ENCODE data around the gene HSD11B1L.

HSD11B1L gene

GRCh38 chr19:5680437-5681368 lies at the start of gene HSD11B1L, which contains the start of gene MICOS13:
Gene HSD11B1L (plus strand): TSS chr19:5681027. CDS start chr19:5684833, 3,806 bp downstream.
Gene MICOS13 (minus strand): TSS chr19:5680516. CDS start chr19:5680486, 30 bp downstream.
- no peaks in the 10 kb centered on the region for H3K9me3 Mint-ChIP-seq
- H3K4me3 Mint-ChIP-seq: peak within 1 kb of the TSS; percentile 98 to 100 (median 99)
- peaks cover 24% of the 10 kb centered on the region for H3K4me1 Mint-ChIP-seq
- H3K27ac Mint-ChIP-seq: peak within 1 kb of the TSS; percentile 85 to 96 (median 92)
- no peak for TF ChIP-seq CTCF (IDR thresholded peaks at IDR 0.05; ENCODE audit: unreplicated experiment in 3 of 3)
- H3K36me3 Mint-ChIP-seq (ENCODE audit: low read depth): peaks cover 3% of the 10 kb centered on the region
- no peaks in the 10 kb centered on the region for H3K27me3 Mint-ChIP-seq (ENCODE audit: low read depth)

GRCh38 chr19:5631567-5632240 lies 49.1 kb upstream of the HSD11B1L start:
- H3K4me1 Mint-ChIP-seq: peaks cover 32% of the 10 kb centered on the region
- no peaks in the 10 kb centered on the region for H3K27me3 Mint-ChIP-seq (ENCODE audit: low read depth)
- H3K36me3 Mint-ChIP-seq (ENCODE audit: low read depth): peaks cover 53% of the 10 kb centered on the region
- TF ChIP-seq CTCF (IDR thresholded peaks at IDR 0.05; ENCODE audit: unreplicated experiment in 3 of 3): no peak
- H3K9me3 Mint-ChIP-seq: no peaks in the 10 kb centered on the region
- H3K4me3 Mint-ChIP-seq: no peak overlapping the region
- peak overlapping the region; percentile 12 to 47 (median 28) for H3K27ac Mint-ChIP-seq

GRCh38 chr19:5632241-5632612 lies 48.6 kb upstream of the HSD11B1L start:
- Mint-ChIP-seq H3K36me3 (ENCODE audit: low read depth) (peaks cover 51% of the 10 kb centered on the region), H3K4me1 (peaks cover 31% of the 10 kb centered on the region), H3K4me3 (no peak overlapping the region), H3K9me3 (no peaks in the 10 kb centered on the region), H3K27ac (peak overlapping the region in 2 of 3 experiments; percentile 12 to 47), H3K27me3 (ENCODE audit: low read depth) (no peaks in the 10 kb centered on the region)
- TF ChIP-seq CTCF (IDR thresholded peaks at IDR 0.05; ENCODE audit: unreplicated experiment in 3 of 3): no peak

- H3K36me3 Mint-ChIP-seq (ENCODE audit: low read depth): peaks cover 50% of the 10 kb centered on the region
- H3K4me3 Mint-ChIP-seq: no peak overlapping the region
- no peaks in the 10 kb centered on the region for H3K27me3 Mint-ChIP-seq (ENCODE audit: low read depth)
- H3K9me3 Mint-ChIP-seq: no peaks in the 10 kb centered on the region
- H3K27ac Mint-ChIP-seq: peak overlapping the region in 1 of 3 experiments; percentile 51
- no peak for TF ChIP-seq CTCF (IDR thresholded peaks at IDR 0.05; ENCODE audit: unreplicated experiment in 3 of 3)
- H3K4me1 Mint-ChIP-seq: peaks cover 27% of the 10 kb centered on the region
Measured at GRCh38 chr19:5632657-5633056, 48.2 kb upstream of the HSD11B1L start.

GRCh38 chr19:5635427-5635826 lies 45.4 kb upstream of the HSD11B1L start:
- Mint-ChIP-seq H3K4me1 (peaks cover 18% of the 10 kb centered on the region), H3K27me3 (ENCODE audit: low read depth) (no peaks in the 10 kb centered on the region), H3K4me3 (no peak overlapping the region), H3K9me3 (no peaks in the 10 kb centered on the region), H3K36me3 (ENCODE audit: low read depth) (peaks cover 39% of the 10 kb centered on the region), H3K27ac (no peak overlapping the region)
- no peak for TF ChIP-seq CTCF (IDR thresholded peaks at IDR 0.05; ENCODE audit: unreplicated experiment in 3 of 3)
